HG03175 (cell line): ENCODE measurements around the gene NUCKS1.

Experiments
- ATAC-seq: cut with Tn5 transposase; IDR thresholded peaks from one replicate; pipeline ENCODE4 v1.9.1; 2021; ENCODE audit warnings: mild to moderate bottlenecking, moderate library complexity; ENCODE audit not compliant: unreplicated experiment

Gene NUCKS1

GRCh38 chr1:205672395-205672889, 77.5 kb downstream of the NUCKS1 start:
- ATAC-seq: no peak

GRCh38 chr1:205670611-205671430, 79.2 kb downstream of the NUCKS1 start:
- no peak for ATAC-seq

- no peak for ATAC-seq
These were observed 79.9 kb downstream of the NUCKS1 start for GRCh38 chr1:205670150-205670446.

- no peak for ATAC-seq
These were observed 80.4 kb downstream of the NUCKS1 start for GRCh38 chr1:205669341-205670149.

- no peak for ATAC-seq
These were observed 81.0 kb downstream of the NUCKS1 start for GRCh38 chr1:205668951-205669340.

GRCh38 chr1:205667909-205668643, 81.9 kb downstream of the NUCKS1 start:
- no peak for ATAC-seq

- no peak for ATAC-seq
These were observed 83.4 kb downstream of the NUCKS1 start for GRCh38 chr1:205666372-205667166.

- ATAC-seq: no peak
These were observed 84.6 kb downstream of the NUCKS1 start for GRCh38 chr1:205665201-205666045.

- no peak for ATAC-seq
These were observed 85.5 kb downstream of the NUCKS1 start for GRCh38 chr1:205664399-205665017.

GRCh38 chr1:205663286-205663936, 86.6 kb downstream of the NUCKS1 start:
- no peak for ATAC-seq
